Measurements from ENCODE around the gene THAP2.

GRCh38 chr12:71661977-71662530 lies 2.0 kb upstream of the THAP2 start:
- TF ChIP-seq CTCF (IDR thresholded peaks at IDR 0.05) (no peak), POLR2AphosphoS5 (IDR thresholded peaks at IDR 0.05) (no peak)
